Iris pigment epithelial cell (primary cell): Measurements from ENCODE around the gene BAZ2A.
A peak's percentile ranks its signal among the peaks of the same experiment; 100 is the strongest.
"Not testable (repeated sequence)": the region's sequence is repeated elsewhere in the genome, so short reads cannot be mapped to it uniquely, and the experiment has no call there.

Experiments used
- DNase-seq: peaks from one replicate; pipeline ENCODE4 v3.0.0-alpha.2; 2011; ENCODE audit warnings: low read depth

Gene BAZ2A

DNA sequence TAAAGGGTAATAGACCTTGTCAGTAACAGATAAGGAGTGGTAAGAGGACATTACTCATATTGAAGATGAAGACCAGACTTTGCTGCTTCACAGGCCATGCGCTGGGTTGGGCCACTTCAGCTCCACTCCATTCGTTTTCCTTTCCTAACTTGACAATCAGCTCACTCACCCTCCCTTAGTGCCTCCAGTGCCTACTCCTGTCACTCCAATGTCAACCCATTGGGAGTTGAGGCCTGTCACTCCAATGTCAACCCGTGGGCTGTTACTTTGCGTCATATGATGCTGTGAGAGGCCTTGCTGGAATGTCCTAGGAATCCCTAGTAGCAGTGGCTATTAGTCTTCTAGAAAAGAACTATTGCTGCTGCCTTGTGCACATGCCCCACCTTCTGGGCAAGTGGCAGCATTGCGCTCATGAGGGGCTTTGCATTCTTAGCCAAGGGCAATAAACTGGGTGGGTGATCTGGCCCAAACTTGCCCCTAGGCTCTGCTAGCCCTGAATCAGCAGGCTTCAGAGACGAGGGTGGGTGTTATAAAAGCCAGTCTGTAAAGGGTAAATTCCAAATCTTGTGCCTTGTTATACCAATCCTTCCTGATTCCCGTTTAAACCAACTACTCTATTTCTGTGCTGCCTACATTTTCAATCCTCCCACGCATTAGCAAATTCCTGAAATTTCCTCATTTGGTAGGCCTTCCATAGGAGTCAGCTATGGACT, 36.1 kb downstream of the BAZ2A start:
- peak; percentile 82 for DNase-seq

DNA sequence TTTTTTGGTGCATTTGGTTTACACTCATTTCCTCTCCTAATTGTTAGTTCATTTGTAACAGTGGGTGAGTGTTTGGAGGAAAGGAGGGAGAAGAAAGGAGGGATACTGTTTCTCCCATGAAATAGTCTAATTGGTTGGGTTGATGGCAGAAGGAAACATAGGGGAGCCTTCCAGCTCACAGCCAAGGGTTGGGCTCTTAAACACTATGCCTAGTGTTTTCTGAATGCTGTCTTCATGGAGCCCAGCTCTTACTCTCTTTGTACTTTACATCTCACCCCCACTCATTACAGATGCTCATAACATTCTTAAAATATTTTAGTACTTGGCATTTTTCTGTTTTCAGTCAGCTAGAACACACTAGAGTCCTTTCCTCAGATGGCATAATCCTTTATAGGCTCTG, 38.2 kb downstream of the BAZ2A start:
- DNase-seq: no peak

DNA sequence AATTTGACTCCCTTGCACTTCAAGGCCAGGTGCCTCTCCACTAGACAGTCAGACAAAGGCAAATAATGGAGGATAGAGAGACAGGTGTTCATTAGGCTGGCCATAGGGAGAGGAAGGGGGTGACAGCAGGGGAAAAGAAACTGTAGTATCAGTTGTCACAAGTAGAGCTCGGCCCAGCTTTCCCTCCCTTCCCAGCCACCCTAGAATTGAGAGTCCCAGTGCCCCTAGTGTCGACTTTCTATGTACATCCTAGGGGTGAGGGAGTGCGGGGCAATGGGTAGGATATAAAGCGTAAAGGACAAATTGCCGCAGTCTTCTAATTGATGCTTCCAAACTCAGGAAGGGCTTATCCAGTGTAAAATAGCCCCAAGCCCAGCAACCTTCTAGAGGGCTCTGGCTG, 39.0 kb downstream of the BAZ2A start:
- no peak for DNase-seq

DNA sequence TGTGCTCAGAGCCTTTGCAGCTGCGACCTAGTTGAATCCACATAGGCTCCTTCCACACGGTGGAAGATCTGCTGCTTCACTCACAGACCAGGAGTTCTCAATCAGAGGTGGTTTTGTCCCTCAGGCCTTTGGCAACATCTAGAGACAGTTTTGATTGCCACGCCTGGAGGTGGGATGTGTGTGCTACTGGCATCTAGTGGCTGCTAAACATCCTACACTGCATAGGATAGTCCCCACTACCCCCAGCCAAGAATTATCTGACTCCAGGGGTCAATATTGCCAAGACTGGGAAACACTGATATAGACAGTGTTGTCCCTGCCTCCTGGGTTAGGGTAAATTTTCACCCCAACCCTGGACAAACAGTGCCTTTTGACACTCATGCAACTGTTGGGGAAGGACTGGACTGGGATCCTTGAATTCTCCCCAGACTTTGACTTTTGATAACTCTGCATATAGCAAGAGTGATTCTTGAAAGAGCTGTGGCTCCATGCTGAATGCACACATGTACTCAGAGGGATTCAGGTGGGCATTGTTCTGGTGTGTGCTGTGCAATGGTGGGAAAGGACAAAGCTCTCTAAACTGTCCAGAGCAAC, 39.8 kb downstream of the BAZ2A start:
- DNase-seq: peak; percentile 49

DNA sequence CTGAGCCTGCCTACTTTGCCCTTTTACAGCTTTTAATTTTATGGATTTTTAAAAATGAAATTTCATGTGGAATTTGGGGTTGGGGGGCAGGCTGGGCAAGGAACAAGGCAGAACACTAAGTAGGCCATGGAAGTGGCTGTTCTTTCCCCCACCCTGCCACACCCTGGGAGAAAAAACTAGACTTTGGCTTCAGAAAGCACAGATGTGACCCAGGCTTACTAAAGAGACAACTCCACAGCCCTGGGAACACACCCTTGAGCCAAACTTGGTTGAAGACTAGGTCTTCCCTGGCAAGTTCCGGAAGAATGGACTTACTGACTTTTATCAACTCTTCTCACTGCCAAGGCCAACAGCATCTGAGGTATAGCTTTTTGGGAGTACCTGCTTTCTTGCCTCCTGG, 40.3 kb downstream of the BAZ2A start:
- no peak for DNase-seq

DNA sequence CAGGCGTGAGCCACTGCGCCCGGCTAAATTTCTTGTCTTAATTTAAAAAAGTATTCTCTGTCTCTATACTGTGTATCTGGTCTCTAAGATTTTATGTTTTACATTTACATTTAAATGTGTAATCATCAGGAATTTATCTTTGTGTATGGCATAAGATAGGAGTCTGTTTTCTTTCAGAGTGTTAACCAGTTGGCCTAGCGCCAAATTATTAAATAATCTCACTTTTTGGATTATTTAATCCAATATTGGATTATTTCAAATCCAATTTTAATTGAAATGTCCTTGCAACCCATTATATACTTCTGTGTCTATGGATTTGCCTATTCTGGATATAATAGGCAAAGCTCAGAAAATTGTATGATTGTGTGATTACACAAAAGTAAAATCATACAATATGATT, 45.0 kb downstream of the BAZ2A start:
- no peak for DNase-seq

DNA sequence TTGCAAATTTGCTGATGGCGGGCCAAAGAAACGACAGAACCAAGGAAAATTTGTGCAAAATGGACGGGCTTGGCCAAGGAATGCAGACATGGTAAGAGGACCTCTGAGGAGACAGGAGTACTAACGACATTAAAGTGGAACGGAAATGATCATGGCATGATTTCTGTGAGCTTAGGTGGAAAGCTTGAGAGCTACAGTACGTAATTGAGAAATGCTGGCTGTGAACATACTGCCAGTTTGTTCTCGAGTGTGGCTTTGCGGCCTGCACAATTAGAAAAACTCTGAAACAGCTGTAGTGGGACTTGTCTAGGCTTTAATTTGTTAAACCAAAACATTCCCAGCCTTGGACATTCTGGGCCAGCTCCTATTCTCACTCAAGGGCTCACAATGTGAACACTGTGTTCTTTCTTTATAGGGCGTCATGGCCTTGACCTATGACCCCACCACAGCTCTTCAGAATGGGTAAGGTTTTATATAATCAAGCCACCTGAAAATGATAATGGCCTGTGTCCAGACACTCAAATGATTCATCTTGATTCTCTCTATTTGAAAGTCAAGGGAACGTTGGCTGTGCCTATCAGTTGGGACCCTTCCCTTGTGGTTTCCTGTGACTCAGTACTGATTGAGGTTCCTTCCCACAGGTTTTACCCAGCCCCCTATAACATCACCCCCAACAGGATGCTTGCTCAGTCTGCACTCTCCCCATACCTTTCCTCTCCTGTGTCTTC, 48.5 kb downstream of the BAZ2A start:
- DNase-seq: peak; percentile 63

DNA sequence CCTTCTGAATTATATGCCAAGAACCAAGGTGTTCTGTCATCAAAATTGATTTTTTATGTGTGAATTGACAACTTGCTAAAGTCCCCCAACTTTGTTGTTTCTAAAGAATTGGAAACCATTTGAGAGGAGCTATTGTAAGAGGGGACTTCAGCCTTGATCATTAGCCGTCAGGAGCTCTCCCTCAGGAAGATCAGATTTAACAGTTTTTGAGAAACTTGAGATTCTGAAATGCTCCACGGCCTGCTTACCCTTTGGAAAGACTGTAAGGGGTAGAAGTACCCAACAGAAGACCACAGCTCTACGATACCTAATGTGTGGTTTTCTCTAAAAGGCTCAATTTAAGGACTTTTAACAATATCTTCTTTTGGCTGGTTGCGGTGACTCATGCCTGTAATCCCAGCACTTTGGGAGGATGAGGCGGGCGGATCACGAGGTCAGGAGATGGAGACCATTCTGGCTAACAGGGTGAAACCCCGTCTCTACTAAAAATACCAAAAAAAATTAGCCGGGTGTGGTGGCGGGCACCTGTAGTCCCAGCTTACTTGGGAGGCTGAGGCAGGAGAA, 51.1 kb downstream of the BAZ2A start:
- DNase-seq: no peak

DNA sequence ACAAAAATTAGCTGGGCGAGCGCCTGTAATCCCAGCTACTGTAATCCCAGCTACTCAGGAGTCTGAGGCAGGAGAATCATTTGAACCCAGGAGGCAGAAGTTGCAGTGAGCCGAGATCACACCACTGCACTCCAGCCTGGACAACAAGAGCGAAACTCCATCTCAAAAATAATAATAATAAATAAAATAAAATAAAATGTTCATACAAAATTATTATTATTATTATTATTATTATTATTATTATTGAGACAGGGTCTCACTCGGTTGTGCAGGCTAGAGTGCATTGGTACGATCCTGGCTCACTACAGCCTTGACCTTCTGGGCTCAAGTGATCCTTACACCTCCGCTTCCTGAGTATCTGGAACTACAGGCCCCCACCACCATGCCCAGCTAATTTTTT, 52.9 kb downstream of the BAZ2A start:
- DNase-seq: not testable (repeated sequence)

DNA sequence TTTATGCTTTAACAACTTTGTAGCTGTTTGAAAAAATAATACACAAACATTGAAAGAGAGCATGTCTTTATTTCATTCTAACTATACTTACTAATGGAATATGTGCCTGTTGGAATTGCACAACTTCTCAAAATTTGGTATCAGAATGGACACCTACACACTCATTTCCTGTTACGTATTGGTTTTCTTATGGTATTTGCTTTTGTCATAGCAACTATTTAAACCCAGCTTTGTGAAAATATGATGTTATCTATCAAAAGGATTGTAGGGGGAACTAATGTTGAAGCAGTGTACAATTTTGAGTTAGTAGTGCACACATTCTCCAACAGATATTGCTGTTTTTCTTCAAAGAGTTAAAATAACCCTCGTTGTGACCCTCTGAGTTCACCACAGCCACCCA, 55.9 kb downstream of the BAZ2A start:
- peak; percentile 88 for DNase-seq

DNA sequence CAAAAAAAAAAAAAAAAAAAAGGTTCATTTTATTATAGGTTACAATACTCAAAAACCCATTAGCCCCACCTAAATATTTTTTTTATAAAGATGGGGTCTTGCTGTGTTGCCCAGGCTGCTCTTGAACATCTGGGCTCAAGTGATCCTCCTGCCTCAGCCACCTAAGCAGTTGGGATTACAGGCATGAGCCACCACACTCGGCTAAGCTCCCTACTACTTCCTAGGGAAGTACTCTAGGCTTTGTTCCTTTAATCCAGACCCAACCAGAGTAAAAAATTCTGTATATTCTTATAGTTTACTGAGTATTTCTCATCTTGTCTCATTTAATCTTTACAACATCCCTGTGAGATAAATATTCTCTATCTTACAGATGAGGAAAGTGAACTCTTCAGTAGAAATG, 57.8 kb downstream of the BAZ2A start:
- no peak for DNase-seq

DNA sequence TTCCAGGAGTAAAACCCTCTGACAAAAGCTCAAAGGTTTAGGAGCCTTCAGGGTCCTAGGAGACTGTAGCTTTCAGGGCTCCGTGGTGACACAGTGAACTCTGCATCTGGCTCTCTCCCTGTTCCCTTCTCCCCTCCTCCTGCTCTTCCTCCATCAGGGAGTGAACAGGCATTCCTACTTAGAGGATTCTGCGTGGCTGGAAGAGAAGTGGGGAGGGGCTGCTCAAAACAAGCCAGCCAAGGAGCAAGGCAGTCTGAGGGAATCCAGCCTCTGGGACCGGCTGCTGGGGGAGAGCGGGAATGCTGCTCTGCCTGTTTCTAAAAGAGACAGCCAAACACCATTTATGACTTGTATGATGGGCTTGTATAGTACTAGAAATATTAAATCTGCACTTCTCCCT, 59.0 kb downstream of the BAZ2A start:
- no peak for DNase-seq

DNA sequence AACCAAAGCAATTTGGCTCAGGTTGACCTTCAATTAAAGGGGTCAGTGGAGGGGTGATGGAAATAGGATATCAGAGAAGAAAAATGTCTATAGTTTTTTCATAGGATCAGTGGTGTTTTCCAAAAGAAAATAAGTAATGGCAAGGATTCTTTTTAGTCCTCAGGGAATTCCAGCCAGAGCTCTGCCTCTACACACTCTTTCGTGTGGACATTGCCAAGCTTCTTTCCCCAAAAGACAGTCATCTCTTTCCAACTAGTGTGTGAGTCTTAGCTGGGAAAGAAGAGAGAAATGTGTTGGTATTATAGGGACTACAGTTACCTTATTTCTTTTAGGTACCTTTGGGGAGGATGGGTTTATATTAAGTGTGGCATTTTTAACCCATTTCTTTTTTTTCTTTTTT, 62.0 kb downstream of the BAZ2A start:
- DNase-seq: no peak

DNA sequence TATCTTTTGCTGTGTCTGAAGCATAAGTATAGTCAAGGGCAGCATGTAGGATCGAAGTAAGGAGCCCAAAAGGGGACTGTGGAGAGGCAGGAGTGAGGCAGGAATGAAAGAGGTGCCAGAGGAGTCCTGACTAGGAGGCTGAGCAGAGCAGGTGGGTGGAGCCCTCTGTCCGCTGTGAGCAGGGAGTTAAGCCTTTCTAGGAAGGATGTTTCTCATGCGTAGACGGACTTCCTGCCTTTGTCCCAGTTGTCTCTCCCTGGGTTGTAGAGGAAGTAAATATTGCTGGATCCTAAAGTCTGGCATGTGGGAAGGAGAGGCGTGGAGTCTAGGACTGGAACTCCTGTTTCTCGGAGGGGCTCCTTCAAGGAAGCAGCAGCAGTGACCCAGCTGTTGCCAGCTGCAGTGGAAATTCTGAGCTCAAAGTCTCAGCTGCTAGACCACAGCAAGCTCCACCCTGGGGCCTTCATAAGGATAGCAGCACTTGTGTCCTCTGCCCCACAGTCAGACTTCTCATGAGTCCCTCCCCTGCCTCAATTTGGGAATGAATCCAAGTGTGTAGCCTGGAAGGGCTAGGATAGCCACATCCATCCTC, 64.5 kb downstream of the BAZ2A start:
- DNase-seq: peak; percentile 72

DNA sequence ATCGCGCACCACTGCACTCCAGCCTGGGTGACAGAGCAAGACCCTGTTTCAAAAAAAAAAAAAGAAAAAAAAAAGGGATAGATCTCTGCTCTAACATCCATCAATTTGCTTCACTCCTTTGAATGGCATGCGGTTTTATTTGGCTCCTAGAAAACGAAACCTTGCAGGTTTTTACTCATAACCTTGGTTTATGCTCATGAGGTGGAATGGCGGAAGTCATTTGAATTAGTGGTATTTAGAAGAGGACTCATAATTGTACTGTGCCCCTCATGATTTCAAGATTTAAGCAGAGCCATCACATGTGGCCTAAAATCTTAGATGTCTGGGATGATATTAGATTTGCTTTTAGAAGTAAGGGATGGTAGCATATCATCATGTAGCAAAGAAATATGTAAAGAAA, 79.1 kb downstream of the BAZ2A start:
- no peak for DNase-seq

DNA sequence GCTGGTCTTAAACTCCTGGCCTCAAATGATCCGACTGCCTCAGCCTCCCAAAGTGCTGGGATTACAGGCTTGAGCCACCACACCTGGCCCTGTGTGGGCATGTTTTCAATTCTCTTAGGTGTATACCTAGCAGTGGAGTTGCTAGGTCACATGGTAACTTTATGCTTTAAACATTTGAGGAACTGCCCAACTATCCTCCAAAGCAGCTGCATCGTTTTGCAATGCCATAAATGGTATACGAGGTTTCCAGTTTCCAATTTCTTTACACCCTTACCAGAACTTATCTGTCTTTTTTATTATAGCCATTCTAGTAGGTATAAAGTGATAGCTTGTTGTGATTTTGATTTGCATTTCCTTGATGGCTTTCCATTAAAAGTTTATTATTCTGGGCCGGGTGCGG, 83.4 kb downstream of the BAZ2A start:
- no peak for DNase-seq
